22Rv1 (cell line): ENCODE results near the gene CRMP1.

Experiments used
- ZFX ChIP-seq: fragments of 450-650 bp; IDR thresholded peaks from 2 replicates; pipeline ENCODE4 v1.6.1; 2017; ENCODE audit warnings: antibody characterized with exemption, borderline replicate concordance
- TF ChIP-seq, protein P1 (sequence below): fragments of 450-650 bp; IDR thresholded peaks from 2 replicates; pipeline ENCODE4 v1.5.1; 2017; ENCODE audit warnings: mild to moderate bottlenecking

DNA sequence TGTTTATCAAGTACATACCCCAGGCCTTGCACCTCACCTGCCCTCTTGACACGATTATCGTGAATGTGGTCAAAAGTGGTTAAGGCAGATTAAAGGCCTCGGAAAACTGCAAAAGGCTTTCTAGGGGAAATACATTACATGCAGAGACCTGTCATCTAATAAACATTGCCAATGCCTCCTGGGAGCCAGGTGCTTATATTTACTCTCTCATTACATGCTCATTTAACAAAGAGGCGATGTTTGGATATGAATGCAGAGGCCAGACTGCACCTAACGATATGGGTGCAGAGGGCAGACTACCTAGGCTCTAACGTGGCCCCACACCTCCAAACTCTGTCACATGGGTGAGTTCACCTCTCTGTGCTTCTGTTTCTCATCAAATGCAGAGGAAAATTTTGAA, 14.5 kb downstream of the CRMP1 start:
- TF ChIP-seq, protein P1, sequence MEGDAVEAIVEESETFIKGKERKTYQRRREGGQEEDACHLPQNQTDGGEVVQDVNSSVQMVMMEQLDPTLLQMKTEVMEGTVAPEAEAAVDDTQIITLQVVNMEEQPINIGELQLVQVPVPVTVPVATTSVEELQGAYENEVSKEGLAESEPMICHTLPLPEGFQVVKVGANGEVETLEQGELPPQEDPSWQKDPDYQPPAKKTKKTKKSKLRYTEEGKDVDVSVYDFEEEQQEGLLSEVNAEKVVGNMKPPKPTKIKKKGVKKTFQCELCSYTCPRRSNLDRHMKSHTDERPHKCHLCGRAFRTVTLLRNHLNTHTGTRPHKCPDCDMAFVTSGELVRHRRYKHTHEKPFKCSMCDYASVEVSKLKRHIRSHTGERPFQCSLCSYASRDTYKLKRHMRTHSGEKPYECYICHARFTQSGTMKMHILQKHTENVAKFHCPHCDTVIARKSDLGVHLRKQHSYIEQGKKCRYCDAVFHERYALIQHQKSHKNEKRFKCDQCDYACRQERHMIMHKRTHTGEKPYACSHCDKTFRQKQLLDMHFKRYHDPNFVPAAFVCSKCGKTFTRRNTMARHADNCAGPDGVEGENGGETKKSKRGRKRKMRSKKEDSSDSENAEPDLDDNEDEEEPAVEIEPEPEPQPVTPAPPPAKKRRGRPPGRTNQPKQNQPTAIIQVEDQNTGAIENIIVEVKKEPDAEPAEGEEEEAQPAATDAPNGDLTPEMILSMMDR = no peak
- no peak for TF ChIP-seq ZFX
